ENCODE measurements around the gene DNM3. TPM values are rescaled to one million over a fixed set of nuclear protein-coding genes. Genes with fewer than 3 reads are reported as not detected.

Gene DNM3
- total RNA-seq, 1 experiment from 2014 or later = 2.7 TPM

- Histone ChIP-seq H2BK15ac (ENCODE audit: low read depth, low read length) (no peak overlapping the region), H3K9me3 (ENCODE audit: control insufficient read depth, low read depth, low read length) (no peaks in the 10 kb centered on the region), H3K4me1 (ENCODE audit: insufficient read depth, low read length) (no peaks in the 10 kb centered on the region), H3K14ac (ENCODE audit: insufficient read depth, low read length) (no peak overlapping the region), H4K20me1 (ENCODE audit: control insufficient read depth, insufficient read depth, insufficient read length) (no peaks in the 10 kb centered on the region), H3K23ac (ENCODE audit: insufficient read length, low read depth, low read length) (no peak overlapping the region), H3K23me2 (ENCODE audit: insufficient read length, low read depth, low read length, poor library complexity, severe bottlenecking) (no peaks in the 10 kb centered on the region), H3T11ph (ENCODE audit: low read length) (no peak overlapping the region), H3K9ac (ENCODE audit: extremely low read depth, insufficient read length, low read length) (no peak overlapping the region), H3K27ac (ENCODE audit: insufficient read length, low read depth, low read length) (no peak overlapping the region), H3K27me3 (ENCODE audit: insufficient read depth, low read length) (no peaks in the 10 kb centered on the region), H2BK5ac (ENCODE audit: insufficient read length, low read length) (no peak overlapping the region), H3K4me2 (ENCODE audit: insufficient read depth, insufficient read length, low read length) (no peak overlapping the region), H4K91ac (ENCODE audit: insufficient read length, low read depth, low read length) (no peak overlapping the region), H2AFZ (ENCODE audit: low read length) (no peak overlapping the region), H3K18ac (ENCODE audit: insufficient read length, low read depth, low read length) (no peak overlapping the region), H4K5ac (ENCODE audit: insufficient read length, low read depth, low read length) (no peak overlapping the region), H2AK5ac (ENCODE audit: insufficient read length, low read length) (no peak overlapping the region), H2BK120ac (ENCODE audit: low read depth, low read length, poor library complexity, severe bottlenecking) (no peak overlapping the region), H3K79me1 (ENCODE audit: insufficient read depth, low read depth, low read length, poor library complexity, severe bottlenecking) (no peaks in the 10 kb centered on the region), H2BK20ac (ENCODE audit: low read depth, low read length, poor library complexity, severe bottlenecking) (no peak overlapping the region), H3K56ac (ENCODE audit: insufficient read length, low read depth, low read length) (no peak overlapping the region), H3K79me2 (ENCODE audit: insufficient read depth, low read length) (no peaks in the 10 kb centered on the region), H2BK12ac (ENCODE audit: insufficient read length, low read depth, low read length) (no peak overlapping the region), H4K8ac (replicated peaks; ENCODE audit: insufficient read length, low read depth, low read length) (no peak overlapping the region), H3K4ac (ENCODE audit: low read depth, low read length) (no peak overlapping the region)
- H3K27ac Mint-ChIP-seq = no peak overlapping the region
- no peak for TF ChIP-seq CTCF (conservative IDR thresholded peaks at IDR 0.05)
- no peaks in the 10 kb centered on the region for H3K36me3 Mint-ChIP-seq (ENCODE audit: insufficient read depth in 1 of 3, low read depth in 3 of 3)
- peaks cover 3 to 12% of the 10 kb centered on the region in 2 experiments; a peak in 3 of 4 replicates for H3K4me1 Mint-ChIP-seq
- DNase-seq = no peak
- H3K4me3 Mint-ChIP-seq = no peak overlapping the region
- no peaks in the 10 kb centered on the region for H3K9me3 Mint-ChIP-seq
- no peaks in the 10 kb centered on the region for H3K27me3 Mint-ChIP-seq (ENCODE audit: low read depth)
Observed at GRCh38 chr1:171990371-171990770, 149.1 kb downstream of the DNM3 start.
